ENCODE results near the gene KCTD5.

Gene KCTD5

GRCh38 chr16:2721634-2722173 lies 39.4 kb downstream of the KCTD5 start:
- H3K4me3 ChIP-seq (ENCODE audit: low read depth, low read length) = peak overlapping the region; percentile 47

GRCh38 chr16:2724088-2724676 lies 41.9 kb downstream of the KCTD5 start:
- H3K4me3 ChIP-seq (ENCODE audit: low read depth, low read length) = no peak overlapping the region

GRCh38 chr16:2724816-2725348 lies 42.6 kb downstream of the KCTD5 start:
- no peak overlapping the region for H3K4me3 ChIP-seq (ENCODE audit: low read depth, low read length)

GRCh38 chr16:2726923-2727322 lies 44.6 kb downstream of the KCTD5 start:
- H3K4me3 ChIP-seq (ENCODE audit: low read depth, low read length) = no peak overlapping the region

- no peak overlapping the region for H3K4me3 ChIP-seq (ENCODE audit: low read depth, low read length)
These were observed 45.7 kb downstream of the KCTD5 start for GRCh38 chr16:2728034-2728433.

- H3K4me3 ChIP-seq (ENCODE audit: low read depth, low read length) = no peak overlapping the region
These were observed 52.7 kb downstream of the KCTD5 start for GRCh38 chr16:2734844-2735515.

GRCh38 chr16:2736476-2737237 lies 54.3 kb downstream of the KCTD5 start:
- H3K4me3 ChIP-seq (ENCODE audit: low read depth, low read length) = no peak overlapping the region

GRCh38 chr16:2737238-2737605 lies 54.9 kb downstream of the KCTD5 start:
- H3K4me3 ChIP-seq (ENCODE audit: low read depth, low read length) = no peak overlapping the region

- H3K4me3 ChIP-seq (ENCODE audit: low read depth, low read length) = no peak overlapping the region
These were observed 55.6 kb downstream of the KCTD5 start for GRCh38 chr16:2737895-2738418.

- no peak overlapping the region for H3K4me3 ChIP-seq (ENCODE audit: low read depth, low read length)
These were observed 56.3 kb downstream of the KCTD5 start for GRCh38 chr16:2738615-2739014.

GRCh38 chr16:2739625-2740430 lies 57.5 kb downstream of the KCTD5 start:
- no peak overlapping the region for H3K4me3 ChIP-seq (ENCODE audit: low read depth, low read length)

GRCh38 chr16:2740476-2740875 lies 58.2 kb downstream of the KCTD5 start:
- no peak overlapping the region for H3K4me3 ChIP-seq (ENCODE audit: low read depth, low read length)

GRCh38 chr16:2741168-2741567 lies 58.8 kb downstream of the KCTD5 start:
- H3K4me3 ChIP-seq (ENCODE audit: low read depth, low read length) = no peak overlapping the region

- no peak overlapping the region for H3K4me3 ChIP-seq (ENCODE audit: low read depth, low read length)
These were observed 60.1 kb downstream of the KCTD5 start for GRCh38 chr16:2742323-2743006.

- H3K4me3 ChIP-seq (ENCODE audit: low read depth, low read length) = no peak overlapping the region
These were observed 60.9 kb downstream of the KCTD5 start for GRCh38 chr16:2743007-2743810.

GRCh38 chr16:2744711-2745110 lies 62.4 kb downstream of the KCTD5 start:
- no peak overlapping the region for H3K4me3 ChIP-seq (ENCODE audit: low read depth, low read length)

- no peak overlapping the region for H3K4me3 ChIP-seq (ENCODE audit: low read depth, low read length)
These were observed 63.0 kb downstream of the KCTD5 start for GRCh38 chr16:2745116-2745890.

GRCh38 chr16:2745961-2746360 lies 63.6 kb downstream of the KCTD5 start:
- no peak overlapping the region for H3K4me3 ChIP-seq (ENCODE audit: low read depth, low read length)

Measured in iPS-11a (cell line).